PC-3 (cell line): Measurements from ENCODE around the gene SAMD4A. TPM values are rescaled to one million over a fixed set of nuclear protein-coding genes. Genes with fewer than 3 reads are reported as not detected.

Experiments
- ATAC-seq: fragments of 200-7000 bp; cut with Tn5 transposase; 2 replicates; pipeline ENCODE4 v1.9.1; 2020; ENCODE audit warnings: mild to moderate bottlenecking, moderate library complexity
- BruUV-seq: library from RNA; stranded (reverse); fragments of 400-500 nt; replicated peaks from 2 replicates; lab custom pipeline; 2021; lab: Mats Ljungman, UMichigan
- CTCF ChIA-PET: fragments of 300-600 bp; sonication (Branson Sonifier 250); formaldehyde crosslinking; loops from one replicate; lab custom pipeline; 2022; ENCODE audit warnings: antibody characterized with exemption; lab: Charles Lee
- POLR2A ChIA-PET: fragments of 300-600 bp; sonication (Branson Sonifier 250); formaldehyde crosslinking; loops from one replicate; lab custom pipeline; 2022; ENCODE audit warnings: antibody characterized with exemption; ENCODE audit not compliant: unreplicated experiment; lab: Charles Lee
- DNase-seq: peaks from one replicate; pipeline ENCODE4 v3.0.0-alpha.2; 2015
- H2AFZ ChIP-seq: fragments of 300-600 bp; sonication (generic); 2 replicates; pipeline ENCODE4 v1.6.0; 2016; ENCODE audit warnings: antibody characterized with exemption, low read length
- H3F3A ChIP-seq: fragments of 300-600 bp; sonication (generic); one replicate; pipeline ENCODE4 v1.6.0; 2017; ENCODE audit warnings: antibody characterized with exemption, low read length, control low read depth, mild to moderate bottlenecking; ENCODE audit not compliant: unreplicated experiment
- H3K27ac ChIP-seq: fragments of 300-600 bp; sonication (generic); 2 replicates; pipeline ENCODE4 v1.5.1; 2016; ENCODE audit warnings: mild to moderate bottlenecking, low read length
- H3K27me3 ChIP-seq: fragments of 300-600 bp; sonication (generic); 2 replicates; pipeline ENCODE4 v1.6.1; 2016; ENCODE audit warnings: low read length, mixed read lengths
- H3K36me3 ChIP-seq: fragments of 300-600 bp; sonication (generic); 2 replicates; pipeline ENCODE4 v1.6.1; 2016; ENCODE audit warnings: low read depth, mixed run types, low read length, mixed read lengths
- H3K4me1 ChIP-seq: fragments of 300-600 bp; sonication (generic); 2 replicates; pipeline ENCODE4 v1.5.1; 2016; ENCODE audit warnings: low read length; ENCODE audit not compliant: insufficient read depth
- H3K4me2 ChIP-seq: fragments of 300-600 bp; sonication (generic); 2 replicates; pipeline ENCODE4 v1.6.0; 2016; ENCODE audit warnings: low read length
- H3K4me3 ChIP-seq: fragments of 300-600 bp; sonication (generic); 2 replicates; pipeline ENCODE4 v1.5.1; 2016; ENCODE audit warnings: mild to moderate bottlenecking, low read length, mixed read lengths
- H3K79me2 ChIP-seq: fragments of 300-600 bp; sonication (generic); 2 replicates; pipeline ENCODE4 v1.6.1; 2017; ENCODE audit warnings: low read length, mixed read lengths
- H3K9ac ChIP-seq: fragments of 300-600 bp; sonication (generic); 2 replicates; pipeline ENCODE4 v1.6.0; 2016; ENCODE audit warnings: mild to moderate bottlenecking, low read length
- H3K9me2 ChIP-seq: fragments of 300-600 bp; sonication (generic); replicated peaks from 2 replicates; pipeline ENCODE4 v1.6.1; 2016; ENCODE audit warnings: mixed run types, low read length, mixed read lengths
- H3K9me3 ChIP-seq: fragments of 300-600 bp; sonication (generic); 2 replicates; pipeline ENCODE4 v1.6.1; 2016; ENCODE audit warnings: low read length, mixed read lengths
- H4K20me1 ChIP-seq: fragments of 300-600 bp; sonication (generic); 2 replicates; pipeline ENCODE4 v1.6.1; 2016; ENCODE audit warnings: low read length, mixed read lengths
- EZH2 ChIP-seq: fragments of 300-600 bp; sonication (generic); IDR thresholded peaks from one replicate; pipeline ENCODE4 v1.6.1; 2017; ENCODE audit warnings: antibody characterized with exemption, mild to moderate bottlenecking, low read length; ENCODE audit not compliant: unreplicated experiment
- EZH2phosphoT487 ChIP-seq: fragments of 300-600 bp; sonication (generic); IDR thresholded peaks from 2 replicates; pipeline ENCODE4 v1.6.1; 2018; ENCODE audit warnings: mild to moderate bottlenecking, antibody characterized with exemption, low read length, borderline replicate concordance
- intact Hi-C: fragments of 100-400 bp; cut with micrococcal nuclease; formaldehyde crosslinking; loops from 2 replicates; pipeline ENCODE4 v1.9.0; 2023
- total RNA-seq: library from RNA; depleted of rRNA; stranded (reverse); fragments of >200 nt; gene quantifications from 2 replicates; pipeline ENCODE4 v1.2.3, GENCODE V29; 2014
- TF ChIP-seq, protein P1 (sequence below): fragments of 300-600 bp; sonication (generic); conservative IDR thresholded peaks from 2 replicates; pipeline ENCODE4 v1.5.1; 2017; ENCODE audit warnings: antibody characterized with exemption, low read depth, mild to moderate bottlenecking, low read length

The SAMD4A gene
- total RNA-seq, 1 experiment from 2014 or later = 42.9 TPM

GRCh38 chr14:54774824-54775223 is 207.9 kb downstream of the SAMD4A start:
- intact Hi-C loops = loop anchor here (2.0 to 5.0 kb wide), 6 partner anchors 53 to 657 kb away; no protein-coding TSS in a partner anchor
- no peak for ATAC-seq
- POLR2A ChIA-PET = interaction anchor here (0.5 to 2.4 kb wide), 2 partner anchors 126 to 210 kb away, joined by 9 to 32 read pairs; no protein-coding TSS in a partner anchor

GRCh38 chr14:54775486-54776140 is 208.7 kb downstream of the SAMD4A start:
- intact Hi-C loops = loop anchor here (2.0 kb wide), 1 partner anchor 273 kb away; no protein-coding TSS in a partner anchor
- Histone ChIP-seq H3K9me3 (no peaks in the 10 kb centered on the region), H3K4me2 (no peak overlapping the region), H3F3A (peaks cover 6% of the 10 kb centered on the region), H3K27me3 (no peaks in the 10 kb centered on the region), H3K4me3 (no peak overlapping the region), H3K36me3 (peaks cover 18% of the 10 kb centered on the region; the same call in 1 of the 2 replicates), H3K9ac (no peak overlapping the region), H3K4me1 (peaks cover 30% of the 10 kb centered on the region), H3K27ac (no peak overlapping the region), H2AFZ (no peak overlapping the region), H3K9me2 (no peaks in the 10 kb centered on the region), H4K20me1 (no peaks in the 10 kb centered on the region), H3K79me2 (no peaks in the 10 kb centered on the region)
- POLR2A ChIA-PET = interaction anchor here (0.5 kb wide), 1 partner anchor 126 kb away, joined by 9 read pairs; no protein-coding TSS in a partner anchor
- CTCF ChIA-PET = interaction anchor here (0.6 to 3.8 kb wide), 2 partner anchors 84 to 210 kb away, joined by 3 to 154 read pairs; partner anchors contain the start of gene SAMD4A
- DNase-seq (no peak), ATAC-seq (no peak)
- TF ChIP-seq EZH2phosphoT487 (no peak), EZH2 (no peak)
- TF ChIP-seq, protein P1, sequence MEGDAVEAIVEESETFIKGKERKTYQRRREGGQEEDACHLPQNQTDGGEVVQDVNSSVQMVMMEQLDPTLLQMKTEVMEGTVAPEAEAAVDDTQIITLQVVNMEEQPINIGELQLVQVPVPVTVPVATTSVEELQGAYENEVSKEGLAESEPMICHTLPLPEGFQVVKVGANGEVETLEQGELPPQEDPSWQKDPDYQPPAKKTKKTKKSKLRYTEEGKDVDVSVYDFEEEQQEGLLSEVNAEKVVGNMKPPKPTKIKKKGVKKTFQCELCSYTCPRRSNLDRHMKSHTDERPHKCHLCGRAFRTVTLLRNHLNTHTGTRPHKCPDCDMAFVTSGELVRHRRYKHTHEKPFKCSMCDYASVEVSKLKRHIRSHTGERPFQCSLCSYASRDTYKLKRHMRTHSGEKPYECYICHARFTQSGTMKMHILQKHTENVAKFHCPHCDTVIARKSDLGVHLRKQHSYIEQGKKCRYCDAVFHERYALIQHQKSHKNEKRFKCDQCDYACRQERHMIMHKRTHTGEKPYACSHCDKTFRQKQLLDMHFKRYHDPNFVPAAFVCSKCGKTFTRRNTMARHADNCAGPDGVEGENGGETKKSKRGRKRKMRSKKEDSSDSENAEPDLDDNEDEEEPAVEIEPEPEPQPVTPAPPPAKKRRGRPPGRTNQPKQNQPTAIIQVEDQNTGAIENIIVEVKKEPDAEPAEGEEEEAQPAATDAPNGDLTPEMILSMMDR = no peak
- BruUV-seq = no TSS peak

More at GRCh38 chr14:54774824-54775223, 207.9 kb downstream of the SAMD4A start:
- Histone ChIP-seq H3K9me2 (no peaks in the 10 kb centered on the region), H3K9ac (no peak overlapping the region), H3K4me2 (no peak overlapping the region), H4K20me1 (no peaks in the 10 kb centered on the region), H3K4me1 (peaks cover 30% of the 10 kb centered on the region), H3K4me3 (no peak overlapping the region), H3K79me2 (no peaks in the 10 kb centered on the region), H3F3A (peaks cover 6% of the 10 kb centered on the region), H3K27ac (no peak overlapping the region), H3K27me3 (no peaks in the 10 kb centered on the region), H3K9me3 (no peaks in the 10 kb centered on the region), H3K36me3 (peaks cover 22% of the 10 kb centered on the region; the same call in 1 of the 2 replicates), H2AFZ (no peak overlapping the region)
- DNase-seq = no peak
- CTCF ChIA-PET = interaction anchor here (1.8 to 3.8 kb wide), 2 partner anchors 172 to 209 kb away, joined by 5 to 154 read pairs; partner anchors contain the start of gene SAMD4A
- no peak for TF ChIP-seq EZH2phosphoT487
- TF ChIP-seq, protein P1 = no peak
- TF ChIP-seq EZH2 = no peak
- no TSS peak for BruUV-seq
